Measurements from ENCODE around the gene ATP13A3.

DNA sequence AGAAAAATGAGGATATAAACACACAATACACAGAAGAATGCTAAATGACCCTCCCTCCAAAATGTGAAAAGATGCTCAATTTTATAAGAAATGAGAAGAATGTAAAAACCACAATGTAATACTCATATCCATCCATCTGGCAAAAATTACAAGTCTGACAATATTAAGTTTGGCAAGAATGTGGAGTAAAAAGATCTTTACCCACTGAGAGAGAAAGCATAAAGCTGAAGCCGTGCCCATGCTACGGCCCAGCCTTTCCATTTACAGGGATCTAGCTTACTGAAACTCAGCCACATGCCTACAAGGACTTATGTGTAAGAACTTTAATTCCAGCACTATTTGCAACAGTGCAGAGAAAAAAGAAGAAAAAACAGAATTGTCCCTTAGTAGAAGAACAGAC, 42.9 kb downstream of the ATP13A3 start:
- no peak for TF ChIP-seq FOXK2 (IDR thresholded peaks at IDR 0.05)
- no peak for TF ChIP-seq FOXA1 (IDR thresholded peaks at IDR 0.05)
- no peak for TF ChIP-seq PKNOX1 (IDR thresholded peaks at IDR 0.05)
- no peak for TF ChIP-seq SP1 (IDR thresholded peaks at IDR 0.05)
- no peak for TF ChIP-seq FOXM1 (IDR thresholded peaks at IDR 0.05; ENCODE audit: borderline replicate concordance)

Measured in HEK293T (cell line).